ENCODE data around the gene BFSP1. TPM values are rescaled to one million over a fixed set of nuclear protein-coding genes. Genes with fewer than 3 reads are reported as not detected.
A peak's percentile ranks its signal among the peaks of the same experiment; 100 is the strongest.

BFSP1 gene
- total and polyA plus RNA-seq, 2 of the 8 experiments (the other 6 are each of a cell fraction or from before 2014, with no cell fraction given), result 1.5 to 2.5 TPM

DNA sequence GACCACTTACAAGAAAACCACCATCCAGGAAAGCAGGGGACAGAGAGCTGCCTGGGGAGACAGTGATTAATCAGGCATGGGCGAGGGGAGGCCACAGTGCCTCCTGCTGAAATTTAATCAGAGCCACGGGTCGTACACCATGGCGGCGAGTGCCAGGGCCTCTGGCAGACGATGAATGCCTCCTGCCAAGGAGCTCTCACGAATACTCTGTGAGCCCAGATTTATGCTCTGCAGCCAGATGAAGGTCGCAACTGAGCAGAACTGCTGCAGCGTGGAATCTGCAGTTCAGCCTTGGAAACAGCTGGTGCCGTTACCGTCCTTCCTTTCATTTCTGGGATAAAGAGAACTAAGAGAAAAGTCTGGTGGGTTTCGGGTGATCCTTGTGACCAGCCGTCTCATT, 85.6 kb downstream of the BFSP1 start:
- POLR2A ChIA-PET (ENCODE audit: partially characterized antibody), result no interaction called here

More for the DNA sequence above, 85.6 kb downstream of the BFSP1 start:
- Histone ChIP-seq H3K36me3 (ENCODE audit: control insufficient read depth in 2 of 4, insufficient read depth in 4 of 4, low read length in 3 of 4) (no peaks in the 10 kb centered on the region), H2AFZ (ENCODE audit: low read length) (no peak overlapping the region), H2BK5ac (ENCODE audit: low read depth, low read length) (no peak overlapping the region), H3K14ac (ENCODE audit: insufficient read length) (no peak overlapping the region), H4K8ac (ENCODE audit: extremely low read depth, insufficient read depth, low read length) (no peak overlapping the region), H3K56ac (replicated peaks; ENCODE audit: insufficient read length, low read depth, low read length) (no peak overlapping the region), H3K4me1 (replicated peaks in 1 of 4; ENCODE audit: control insufficient read depth in 3 of 4, insufficient read depth in 4 of 4, low read length in 3 of 4) (no peaks in the 10 kb centered on the region; a peak in 1 of 7 replicates), H3K9ac (replicated peaks in 1 of 4; ENCODE audit: extremely low read depth in 1 of 4, low read depth in 3 of 4, low read length in 3 of 4) (no peak overlapping the region), H3K9me3 (ENCODE audit: insufficient read depth in 2 of 2, low read depth in 1 of 2, low read length in 1 of 2) (no peaks in the 10 kb centered on the region), H3K23ac (ENCODE audit: insufficient read length) (no peak overlapping the region), H2BK12ac (ENCODE audit: low read depth, low read length) (no peak overlapping the region), H3K27me3 (replicated peaks in 1 of 4; ENCODE audit: control insufficient read depth in 3 of 4, extremely low read depth in 1 of 4, insufficient read depth in 3 of 4, low read length in 3 of 4) (no peaks in the 10 kb centered on the region; a peak in 1 of 7 replicates), H4K5ac (ENCODE audit: insufficient read length, low read depth, low read length) (no peak overlapping the region), H3K4me3 (ENCODE audit: extremely low read depth in 1 of 4, insufficient read depth in 2 of 4, low read depth in 3 of 4, low read length in 4 of 4) (no peak overlapping the region), H4K20me1 (replicated peaks in 1 of 2; ENCODE audit: control insufficient read depth in 1 of 2, insufficient read depth in 2 of 2, low read length in 2 of 2) (no peaks in the 10 kb centered on the region), H2AK5ac (ENCODE audit: low read depth, low read length) (no peak overlapping the region), H3K79me2 (ENCODE audit: control insufficient read depth in 1 of 2, insufficient read depth in 2 of 2, low read length in 2 of 2) (no peaks in the 10 kb centered on the region), H3K18ac (ENCODE audit: extremely low read depth, low read length) (no peak overlapping the region), H2BK20ac (ENCODE audit: low read length) (no peak overlapping the region), H2BK120ac (replicated peaks; ENCODE audit: low read depth, low read length) (no peak overlapping the region), H3K27ac (ENCODE audit: low read depth, low read length) (no peak overlapping the region), H3K4ac (replicated peaks; ENCODE audit: insufficient read length, low read depth, low read length) (no peak overlapping the region), H4K91ac (replicated peaks; ENCODE audit: insufficient read length, low read length) (no peak overlapping the region), H2BK15ac (ENCODE audit: low read length) (no peak overlapping the region), H3K23me2 (ENCODE audit: low read depth, low read length) (no peaks in the 10 kb centered on the region), H3K4me2 (ENCODE audit: insufficient read depth in 1 of 2, low read depth in 2 of 2, low read length in 2 of 2) (no peak overlapping the region), H3K79me1 (ENCODE audit: low read depth, low read length) (no peaks in the 10 kb centered on the region)
- 96% methylated on average over 13 of the region's 13 CpGs; no CpG with 5 or more reads in 1 of the 2 experiments for WGBS, 2 experiments (ENCODE audit: extremely low coverage in 1 of 2, insufficient coverage in 1 of 2, insufficient read length in 1 of 2, insufficient replicate concordance in 2 of 2, low coverage in 1 of 2, low lambda C conversion rate in 2 of 2, missing lambda C conversion rate in 1 of 2)
- TF ChIP-seq CTCF (IDR thresholded peaks at IDR 0.05; ENCODE audit: control extremely low read depth in 1 of 3, insufficient read depth in 1 of 3, low read depth in 1 of 3, low read length in 3 of 3) (peak in 2 of 3 experiments; percentile 9 to 17; a peak in 2 of 4 replicates), BCL11A (IDR thresholded peaks at IDR 0.05; ENCODE audit: low read depth in 2 of 2, low read length in 2 of 2) (no peak), NRF1 (IDR thresholded peaks at IDR 0.05; ENCODE audit: low read depth, low read length) (no peak), YY1 (IDR thresholded peaks at IDR 0.05; ENCODE audit: low read depth, low read length) (no peak), USF2 (IDR thresholded peaks at IDR 0.05; ENCODE audit: low read length) (no peak), RXRA (IDR thresholded peaks at IDR 0.05; ENCODE audit: insufficient read depth, low read depth, low read length) (no peak)
- FAIRE-seq (no peak), DNase-seq (ENCODE audit: low read depth in 1 of 2, low spot score in 2 of 2) (no peak)
- CTCF ChIA-PET (ENCODE audit: partially characterized antibody), result interaction anchor here (0.6 to 1.5 kb wide), 5 partner anchors 9 to 400 kb away, joined by 3 to 5 read pairs (median 3); no protein-coding TSS in a partner anchor
